Activated naive CD4-positive, alpha-beta T cell treated with anti-CD3 and anti-CD28 coated beads, Interleukin-2, amount 50 U/mL, for 72 hours (primary cell): ENCODE data around the gene BBOX1. TPM values are rescaled to one million over a fixed set of nuclear protein-coding genes. Genes with fewer than 3 reads are reported as not detected.
"Not testable (repeated sequence)": the region's sequence is repeated elsewhere in the genome, so short reads cannot be mapped to it uniquely, and the experiment has no call there.

Experiments used
- ATAC-seq, 2 donors: fragments of 150-1000 bp; cut with Tn5 transposase; 2 replicates each; pipeline ENCODE4 v1.10.0; 2021; ENCODE audit warnings: mild to moderate bottlenecking in 2 of 2, moderate library complexity in 2 of 2
- DNase-seq, 2 donors: peaks; one replicate each; pipeline ENCODE4 v3.0.0; 2021 to 2022; ENCODE audit warnings: low spot score in 2 of 2
- H3K27ac Mint-ChIP-seq, 2 donors: one replicate each; pipeline ENCODE4 v1.8.0; 2022; ENCODE audit warnings: mild to moderate bottlenecking in 2 of 2, mixed read lengths in 2 of 2
- H3K36me3 Mint-ChIP-seq, 2 donors: one replicate each; pipeline ENCODE4 v1.8.0; 2022; ENCODE audit warnings: mixed read lengths in 2 of 2
- H3K9me3 Mint-ChIP-seq, 2 donors: one replicate each; pipeline ENCODE4 v1.8.0; 2022; ENCODE audit warnings: mixed read lengths in 2 of 2
- total RNA-seq, 2 donors: library from RNA; stranded (reverse); gene quantifications; one replicate each; pipeline ENCODE4 v1.2.3, GENCODE V29; 2022

BBOX1 gene
- total RNA-seq, 2 donors from 2014 or later = not detected

DNA sequence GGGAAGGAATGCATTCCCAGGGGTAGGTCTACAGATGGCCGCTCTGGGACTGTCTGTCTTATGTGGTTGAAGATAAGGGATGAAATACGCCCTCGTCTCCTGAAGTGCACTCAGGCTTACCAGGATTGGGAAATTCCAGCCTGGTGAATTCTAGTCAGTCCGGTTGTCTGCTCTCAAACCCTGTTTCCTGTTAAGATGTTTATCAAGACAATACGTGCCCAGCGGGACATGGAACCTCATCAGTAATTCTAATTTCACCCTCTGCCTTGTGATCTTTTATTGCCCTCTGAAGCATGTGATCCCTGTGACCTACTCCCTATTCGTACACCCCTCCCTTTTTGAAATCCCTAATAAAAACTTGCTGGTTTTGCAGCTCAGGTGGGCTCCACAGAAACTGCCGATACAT lies 95.3 kb downstream of the BBOX1 start:
- not testable (repeated sequence) for ATAC-seq
- peaks cover 10 to 15% of the 10 kb centered on the region in 2 donors for H3K9me3 Mint-ChIP-seq

DNA sequence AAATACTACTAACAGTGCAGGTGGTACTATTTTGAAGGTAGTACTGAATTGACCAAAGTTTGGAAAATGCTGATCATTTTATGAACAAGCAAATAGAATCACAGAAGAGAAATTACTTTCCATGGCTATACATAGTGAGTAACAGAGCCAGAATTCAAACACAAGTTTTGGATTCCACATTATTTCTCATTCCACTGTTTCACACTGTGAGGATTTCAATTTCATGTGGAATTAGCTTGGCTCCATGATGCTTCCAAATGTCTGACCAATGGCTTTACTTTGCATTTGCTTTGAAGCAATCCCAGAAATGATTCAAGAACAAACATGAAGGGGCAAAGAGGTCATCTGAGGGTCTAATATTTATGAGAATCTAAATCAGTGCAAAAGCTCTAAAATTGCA lies 98.1 kb downstream of the BBOX1 start:
- DNase-seq = no peak
- peaks cover 6 to 19% of the 10 kb centered on the region in 2 donors for H3K36me3 Mint-ChIP-seq
- no peak overlapping the region for H3K27ac Mint-ChIP-seq
- ATAC-seq = no peak
- peaks cover 15 to 23% of the 10 kb centered on the region in 2 donors for H3K9me3 Mint-ChIP-seq

More for the DNA sequence above, 95.3 kb downstream of the BBOX1 start:
- not testable (repeated sequence) for H3K27ac Mint-ChIP-seq, H3K36me3 Mint-ChIP-seq, DNase-seq

- no peak overlapping the region for H3K27ac Mint-ChIP-seq
- DNase-seq (no peak), ATAC-seq (no peak)
Measured at GRCh38 chr11:27139742-27140367, 99.2 kb downstream of the BBOX1 start.

DNA sequence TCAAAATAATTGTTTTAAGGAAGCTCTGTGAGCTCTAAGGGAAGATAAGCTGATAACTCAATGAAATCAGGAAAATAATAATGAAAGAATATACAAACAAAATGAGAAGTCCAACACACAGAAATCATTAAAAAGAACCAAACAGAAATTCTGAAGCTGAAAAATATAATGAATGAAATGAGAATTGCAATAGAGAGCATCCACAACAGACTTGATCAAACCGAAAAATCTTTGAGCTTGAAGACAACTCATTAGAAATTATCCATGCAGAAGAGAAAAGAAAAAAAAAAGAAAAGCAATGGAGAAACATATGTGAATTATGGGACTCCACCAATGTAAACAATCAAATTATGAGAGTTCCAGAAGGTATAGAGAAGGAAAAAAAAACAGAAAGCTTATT lies 101.0 kb downstream of the BBOX1 start:
- H3K27ac Mint-ChIP-seq = no peak overlapping the region
- peaks cover 6 to 13% of the 10 kb centered on the region in 2 donors for H3K36me3 Mint-ChIP-seq
- DNase-seq (no peak), ATAC-seq (no peak)
- peaks cover 14 to 15% of the 10 kb centered on the region in 2 donors for H3K9me3 Mint-ChIP-seq

More at GRCh38 chr11:27139742-27140367, 99.2 kb downstream of the BBOX1 start:
- peaks cover 15 to 21% of the 10 kb centered on the region in 2 donors for H3K9me3 Mint-ChIP-seq
- H3K36me3 Mint-ChIP-seq = peaks cover 6 to 16% of the 10 kb centered on the region in 2 donors

GRCh38 chr11:27147916-27148315 lies 107.3 kb downstream of the BBOX1 start:
- H3K36me3 Mint-ChIP-seq = no peaks in the 10 kb centered on the region
- H3K9me3 Mint-ChIP-seq = peaks cover 0 to 4% of the 10 kb centered on the region in 2 donors
- no peak for DNase-seq
- no peak overlapping the region for H3K27ac Mint-ChIP-seq
- no peak for ATAC-seq

- DNase-seq (no peak), ATAC-seq (no peak)
- Mint-ChIP-seq H3K27ac (no peak overlapping the region), H3K9me3 (peaks cover 0 to 1% of the 10 kb centered on the region in 2 donors), H3K36me3 (no peaks in the 10 kb centered on the region)
Measured at GRCh38 chr11:27148506-27148905, 107.9 kb downstream of the BBOX1 start.

GRCh38 chr11:27150098-27150497 lies 109.5 kb downstream of the BBOX1 start:
- Mint-ChIP-seq H3K27ac (no peak overlapping the region), H3K9me3 (no peaks in the 10 kb centered on the region), H3K36me3 (no peaks in the 10 kb centered on the region)
- ATAC-seq (no peak), DNase-seq (no peak)

DNA sequence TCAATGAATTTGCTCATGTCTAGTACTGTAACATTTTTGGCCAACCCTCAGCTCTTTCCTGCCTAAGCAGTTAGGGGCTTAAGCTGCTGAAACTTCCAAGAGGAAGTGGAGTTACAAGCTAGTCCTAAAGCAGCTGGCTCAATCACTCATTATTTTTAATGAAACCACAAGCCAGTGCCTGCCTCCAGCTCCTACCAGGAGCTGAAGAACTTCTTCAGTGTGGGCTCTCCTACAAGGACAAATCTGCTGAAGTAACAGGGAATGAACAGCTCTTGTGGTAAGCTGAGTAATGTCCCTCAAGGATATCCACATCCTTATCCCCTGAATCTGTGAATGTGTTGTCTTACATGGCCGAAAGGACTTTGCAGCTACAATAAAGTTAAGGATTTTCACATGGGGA lies 112.5 kb downstream of the BBOX1 start:
- ATAC-seq (no peak), DNase-seq (no peak)
- Mint-ChIP-seq H3K36me3 (no peaks in the 10 kb centered on the region), H3K9me3 (no peaks in the 10 kb centered on the region), H3K27ac (no peak overlapping the region)

- peak in 1 of 2 donors; percentile 14 for DNase-seq
- ATAC-seq = peak in 1 of 2 donors; percentile 47
- Mint-ChIP-seq H3K27ac (no peak overlapping the region), H3K36me3 (no peaks in the 10 kb centered on the region), H3K9me3 (no peaks in the 10 kb centered on the region)
Measured at GRCh38 chr11:27158456-27159334, 118.1 kb downstream of the BBOX1 start.

DNA sequence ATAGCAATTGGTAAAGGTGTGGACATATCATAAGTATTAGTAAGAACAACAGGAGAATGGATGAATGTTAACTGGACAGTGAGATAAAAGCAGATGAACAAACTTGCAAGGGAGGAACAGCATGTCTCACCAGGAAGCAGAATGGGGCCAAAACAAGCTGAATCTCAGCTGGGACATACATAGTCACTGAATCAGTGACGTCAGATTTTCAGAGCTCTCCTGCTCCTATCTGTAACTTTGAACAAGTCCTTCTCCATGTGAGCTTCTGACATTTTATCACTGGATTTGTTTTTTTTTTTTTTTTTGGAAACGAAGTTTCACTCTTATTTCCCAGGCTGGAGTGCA lies 118.7 kb downstream of the BBOX1 start:
- Mint-ChIP-seq H3K9me3 (no peaks in the 10 kb centered on the region), H3K27ac (no peak overlapping the region), H3K36me3 (no peaks in the 10 kb centered on the region)
- ATAC-seq (no peak), DNase-seq (no peak)

- Mint-ChIP-seq H3K36me3 (no peaks in the 10 kb centered on the region), H3K27ac (no peak overlapping the region), H3K9me3 (no peaks in the 10 kb centered on the region)
- DNase-seq (no peak), ATAC-seq (no peak)
Measured at GRCh38 chr11:27161071-27161470, 120.5 kb downstream of the BBOX1 start.

DNA sequence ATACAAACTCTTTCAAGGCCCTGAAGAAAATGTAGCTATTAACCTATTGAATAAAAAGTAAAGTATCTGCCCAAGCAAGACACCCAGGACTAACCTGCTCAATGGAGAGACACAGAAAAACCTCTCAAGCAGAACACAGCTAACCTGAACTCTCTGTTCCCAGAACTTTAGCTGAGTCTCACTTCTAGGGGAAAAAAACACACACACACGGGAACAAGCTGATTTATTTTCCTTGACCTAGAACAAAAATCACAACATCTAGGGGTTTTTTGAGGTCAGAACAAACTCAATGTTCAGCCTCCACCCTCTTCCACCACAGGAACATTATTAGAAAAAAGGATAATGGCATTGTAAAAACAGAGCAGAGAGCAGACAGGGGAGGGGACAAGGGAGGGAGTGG lies 121.6 kb downstream of the BBOX1 start:
- no peaks in the 10 kb centered on the region for H3K36me3 Mint-ChIP-seq

GRCh38 chr11:27166130-27166529 lies 125.5 kb downstream of the BBOX1 start:
- no peak overlapping the region for H3K27ac Mint-ChIP-seq
- no peaks in the 10 kb centered on the region for H3K9me3 Mint-ChIP-seq
- H3K36me3 Mint-ChIP-seq = no peaks in the 10 kb centered on the region
- DNase-seq = no peak
- ATAC-seq = no peak

More for the DNA sequence above, 121.6 kb downstream of the BBOX1 start:
- Mint-ChIP-seq H3K27ac (no peak overlapping the region), H3K9me3 (no peaks in the 10 kb centered on the region)
- DNase-seq (no peak), ATAC-seq (no peak)

GRCh38 chr11:27171376-27171958 lies 130.9 kb downstream of the BBOX1 start:
- Mint-ChIP-seq H3K36me3 (no peaks in the 10 kb centered on the region), H3K9me3 (no peaks in the 10 kb centered on the region), H3K27ac (no peak overlapping the region)
- DNase-seq = no peak
- no peak for ATAC-seq

DNA sequence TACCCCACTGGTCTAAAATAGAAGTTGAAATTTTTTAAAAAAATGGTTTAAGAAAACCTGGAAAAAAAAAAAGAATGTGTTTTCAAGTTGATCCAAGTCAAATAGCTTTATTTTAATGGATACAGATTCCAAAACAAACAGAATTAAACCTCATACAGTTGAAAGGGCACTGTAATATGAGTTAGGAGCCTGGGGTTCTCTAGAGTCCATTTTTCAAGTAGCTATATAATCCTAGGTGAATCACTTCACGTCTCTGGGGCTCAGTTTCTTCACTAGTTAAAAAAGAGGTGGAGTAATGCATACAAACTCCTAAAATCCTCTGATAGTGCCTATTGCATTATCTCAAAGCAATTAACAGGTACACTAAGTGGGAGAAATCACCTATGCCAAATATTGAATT lies 132.9 kb downstream of the BBOX1 start:
- ATAC-seq (no peak), DNase-seq (no peak)
- H3K36me3 Mint-ChIP-seq = no peaks in the 10 kb centered on the region
- H3K27ac Mint-ChIP-seq = no peak overlapping the region
- H3K9me3 Mint-ChIP-seq = no peaks in the 10 kb centered on the region

DNA sequence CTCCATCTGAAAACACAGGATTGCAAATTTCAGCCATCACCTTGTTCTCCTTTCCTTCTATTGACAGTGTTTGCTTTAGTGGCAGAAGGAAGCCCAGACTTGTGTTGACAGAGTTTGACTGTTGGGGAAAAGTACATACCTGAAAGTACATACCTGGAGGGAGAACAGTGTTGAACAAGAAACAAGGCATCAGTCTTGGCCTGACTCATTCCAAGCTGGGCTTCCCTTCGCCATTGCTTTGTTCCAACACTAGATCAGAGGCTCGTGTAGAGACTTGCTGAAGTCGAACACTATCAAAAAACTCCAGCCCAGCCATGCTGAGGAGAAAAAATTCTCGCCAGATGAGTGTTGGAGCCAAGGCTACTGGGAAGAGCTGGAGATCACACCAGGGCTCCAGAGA lies 133.4 kb downstream of the BBOX1 start:
- Mint-ChIP-seq H3K9me3 (no peaks in the 10 kb centered on the region), H3K27ac (no peak overlapping the region), H3K36me3 (no peaks in the 10 kb centered on the region)
- DNase-seq (no peak), ATAC-seq (no peak)

GRCh38 chr11:27174672-27175210 lies 134.1 kb downstream of the BBOX1 start:
- H3K9me3 Mint-ChIP-seq = no peaks in the 10 kb centered on the region
- H3K36me3 Mint-ChIP-seq = no peaks in the 10 kb centered on the region
- no peak for DNase-seq
- H3K27ac Mint-ChIP-seq = no peak overlapping the region
- ATAC-seq = no peak
